OCI-LY3 (cell line): ENCODE results near the gene RPEL1.

Experiments used
- EZH2phosphoT487 ChIP-seq: fragments of 200-600 bp; shearing (Covaris generic); IDR thresholded peaks from 2 replicates; pipeline ENCODE4 v1.6.1; 2018; ENCODE audit warnings: antibody characterized with exemption, mixed run types, low read depth
- TF ChIP-seq, protein P1 (sequence below): fragments of 200-600, 300-600 bp; sonication (generic); IDR thresholded peaks from 2 replicates; pipeline ENCODE4 v1.5.1; 2014; ENCODE audit warnings: antibody characterized with exemption, low read length, low read depth

DNA sequence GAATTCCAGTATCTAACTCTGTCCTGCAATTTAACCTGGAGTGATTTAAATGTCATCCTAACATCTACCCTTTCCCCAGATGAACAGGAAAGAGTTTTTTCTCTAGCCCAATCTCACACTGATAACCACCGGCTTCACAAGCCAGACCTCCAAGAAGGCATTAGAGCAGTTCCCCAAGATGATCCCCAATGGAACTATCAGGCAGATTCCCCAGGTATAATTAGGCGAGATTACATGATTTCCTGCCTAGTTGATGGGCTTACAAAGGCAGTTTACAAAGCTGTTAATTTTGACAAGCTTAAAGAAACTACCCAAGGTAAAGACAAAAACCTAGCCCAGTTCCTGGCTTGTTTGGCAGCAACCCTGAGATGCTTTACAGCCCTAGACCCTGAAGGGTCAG, 38.5 kb upstream of the RPEL1 start:
- TF ChIP-seq, protein P1, sequence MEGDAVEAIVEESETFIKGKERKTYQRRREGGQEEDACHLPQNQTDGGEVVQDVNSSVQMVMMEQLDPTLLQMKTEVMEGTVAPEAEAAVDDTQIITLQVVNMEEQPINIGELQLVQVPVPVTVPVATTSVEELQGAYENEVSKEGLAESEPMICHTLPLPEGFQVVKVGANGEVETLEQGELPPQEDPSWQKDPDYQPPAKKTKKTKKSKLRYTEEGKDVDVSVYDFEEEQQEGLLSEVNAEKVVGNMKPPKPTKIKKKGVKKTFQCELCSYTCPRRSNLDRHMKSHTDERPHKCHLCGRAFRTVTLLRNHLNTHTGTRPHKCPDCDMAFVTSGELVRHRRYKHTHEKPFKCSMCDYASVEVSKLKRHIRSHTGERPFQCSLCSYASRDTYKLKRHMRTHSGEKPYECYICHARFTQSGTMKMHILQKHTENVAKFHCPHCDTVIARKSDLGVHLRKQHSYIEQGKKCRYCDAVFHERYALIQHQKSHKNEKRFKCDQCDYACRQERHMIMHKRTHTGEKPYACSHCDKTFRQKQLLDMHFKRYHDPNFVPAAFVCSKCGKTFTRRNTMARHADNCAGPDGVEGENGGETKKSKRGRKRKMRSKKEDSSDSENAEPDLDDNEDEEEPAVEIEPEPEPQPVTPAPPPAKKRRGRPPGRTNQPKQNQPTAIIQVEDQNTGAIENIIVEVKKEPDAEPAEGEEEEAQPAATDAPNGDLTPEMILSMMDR: no peak
- TF ChIP-seq EZH2phosphoT487: no peak
